RCC 7860 (cell line): ENCODE results near the gene SACS.

ENCODE experiments used
- DNase-seq: peaks from one replicate; pipeline ENCODE4 v3.0.0-alpha.2; 2015; ENCODE audit warnings: low spot score
- FAIRE-seq: peaks from 2 replicates; lab custom pipeline; 2012; peaks lifted over from hg19 to GRCh38; lab: Jason Lieb, UNC

Gene SACS

GRCh38 chr13:23433171-23434153 is at the start of gene SACS:
TSS of gene SACS (minus strand) at chr13:23433702. CDS start at chr13:23411239, 22,463 bp downstream.
- peak; percentile 52 for DNase-seq

GRCh38 chr13:23480324-23480723 is 46.8 kb upstream of the SACS start:
- FAIRE-seq, result no peak
- no peak for DNase-seq

More at GRCh38 chr13:23433171-23434153, at the start of gene SACS:
- FAIRE-seq, result no peak

- no peak for DNase-seq
- no peak for FAIRE-seq
These were observed 43.6 kb upstream of the SACS start for GRCh38 chr13:23477101-23477500.

GRCh38 chr13:23473221-23473620 is 39.7 kb upstream of the SACS start:
- no peak for DNase-seq
- FAIRE-seq, result no peak

GRCh38 chr13:23472189-23472588 is 38.7 kb upstream of the SACS start:
- FAIRE-seq, result no peak
- DNase-seq, result no peak

- FAIRE-seq, result no peak
- DNase-seq, result no peak
These were observed 37.5 kb upstream of the SACS start for GRCh38 chr13:23470790-23471614.

GRCh38 chr13:23469951-23470421 is 36.5 kb upstream of the SACS start:
- FAIRE-seq (no peak), DNase-seq (no peak)

GRCh38 chr13:23468811-23469210 is 35.3 kb upstream of the SACS start:
- FAIRE-seq, result no peak
- no peak for DNase-seq

- DNase-seq, result no peak
- FAIRE-seq, result no peak
These were observed 34.4 kb upstream of the SACS start for GRCh38 chr13:23467932-23468278.

- DNase-seq (no peak), FAIRE-seq (no peak)
These were observed 33.8 kb upstream of the SACS start for GRCh38 chr13:23467048-23467931.

- FAIRE-seq (peak; percentile 61), DNase-seq (peak; percentile 74)
These were observed 32.9 kb upstream of the SACS start for GRCh38 chr13:23466144-23467002.

GRCh38 chr13:23463661-23464060 is 30.2 kb upstream of the SACS start:
- no peak for FAIRE-seq
- no peak for DNase-seq

GRCh38 chr13:23462815-23463559 is 29.5 kb upstream of the SACS start:
- DNase-seq, result peak; percentile 21
- no peak for FAIRE-seq

- FAIRE-seq (no peak), DNase-seq (no peak)
These were observed 28.0 kb upstream of the SACS start for GRCh38 chr13:23461544-23461943.

GRCh38 chr13:23460921-23461320 is 27.4 kb upstream of the SACS start:
- DNase-seq (no peak), FAIRE-seq (no peak)

- DNase-seq (no peak), FAIRE-seq (no peak)
These were observed 26.8 kb upstream of the SACS start for GRCh38 chr13:23460309-23460708.

GRCh38 chr13:23458989-23459388 is 25.5 kb upstream of the SACS start:
- no peak for FAIRE-seq
- no peak for DNase-seq

GRCh38 chr13:23456437-23457210 is 23.1 kb upstream of the SACS start:
- FAIRE-seq, result no peak
- no peak for DNase-seq
